ENCODE results near the gene IL10.

DNA sequence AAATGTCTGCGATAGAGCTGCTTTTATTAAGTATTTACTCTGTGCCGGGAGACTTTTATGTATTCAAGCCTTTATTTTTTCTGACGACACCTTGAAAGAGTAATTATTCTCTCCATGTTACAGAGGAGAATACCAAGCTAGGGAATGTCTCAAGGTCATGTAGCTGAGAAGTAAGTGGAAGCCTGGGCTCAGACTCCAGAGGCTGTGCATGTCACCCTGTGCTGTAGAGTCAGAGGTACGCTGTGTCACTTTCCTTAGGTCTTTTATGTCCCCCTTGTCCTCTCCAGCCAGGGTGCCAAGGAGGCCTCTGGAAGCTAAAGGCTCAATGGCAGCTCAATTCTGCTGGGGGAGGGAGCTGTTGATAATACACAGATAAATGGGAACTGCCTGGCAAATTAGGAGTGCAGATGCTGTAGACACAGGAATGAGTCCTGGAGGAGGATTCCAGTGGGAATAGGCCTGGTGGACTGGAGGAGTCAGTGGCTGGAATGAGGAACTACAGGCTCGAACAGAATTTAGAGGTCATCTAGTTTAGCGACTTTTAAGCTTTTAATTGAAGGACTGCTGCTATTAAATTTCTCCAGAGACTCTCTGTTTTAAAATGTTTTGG, 11.0 kb downstream of the IL10 start:
- TF ChIP-seq, protein P1, sequence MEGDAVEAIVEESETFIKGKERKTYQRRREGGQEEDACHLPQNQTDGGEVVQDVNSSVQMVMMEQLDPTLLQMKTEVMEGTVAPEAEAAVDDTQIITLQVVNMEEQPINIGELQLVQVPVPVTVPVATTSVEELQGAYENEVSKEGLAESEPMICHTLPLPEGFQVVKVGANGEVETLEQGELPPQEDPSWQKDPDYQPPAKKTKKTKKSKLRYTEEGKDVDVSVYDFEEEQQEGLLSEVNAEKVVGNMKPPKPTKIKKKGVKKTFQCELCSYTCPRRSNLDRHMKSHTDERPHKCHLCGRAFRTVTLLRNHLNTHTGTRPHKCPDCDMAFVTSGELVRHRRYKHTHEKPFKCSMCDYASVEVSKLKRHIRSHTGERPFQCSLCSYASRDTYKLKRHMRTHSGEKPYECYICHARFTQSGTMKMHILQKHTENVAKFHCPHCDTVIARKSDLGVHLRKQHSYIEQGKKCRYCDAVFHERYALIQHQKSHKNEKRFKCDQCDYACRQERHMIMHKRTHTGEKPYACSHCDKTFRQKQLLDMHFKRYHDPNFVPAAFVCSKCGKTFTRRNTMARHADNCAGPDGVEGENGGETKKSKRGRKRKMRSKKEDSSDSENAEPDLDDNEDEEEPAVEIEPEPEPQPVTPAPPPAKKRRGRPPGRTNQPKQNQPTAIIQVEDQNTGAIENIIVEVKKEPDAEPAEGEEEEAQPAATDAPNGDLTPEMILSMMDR (IDR thresholded peaks at IDR 0.05) = no peak
- no peak for TF ChIP-seq ZFX (IDR thresholded peaks at IDR 0.05; ENCODE audit: borderline replicate concordance)

Data from 22Rv1 (cell line).